CD4-positive, alpha-beta T cell treated with Interleukin-12 subunit alpha and Interleukin-12 subunit beta, for 1 hour (primary cell): ENCODE data around the gene MAPK14.
"Not testable (repeated sequence)": the region's sequence is repeated elsewhere in the genome, so short reads cannot be mapped to it uniquely, and the experiment has no call there.

Experiments used
- DNase-seq: peaks from one replicate; pipeline ENCODE4 v3.0.0-alpha.2; 2020

Gene MAPK14

GRCh38 chr6:36125575-36125974 is 98.0 kb downstream of the MAPK14 start:
- DNase-seq = no peak

- no peak for DNase-seq
Measured at GRCh38 chr6:36126121-36126520, 98.5 kb downstream of the MAPK14 start.

DNA sequence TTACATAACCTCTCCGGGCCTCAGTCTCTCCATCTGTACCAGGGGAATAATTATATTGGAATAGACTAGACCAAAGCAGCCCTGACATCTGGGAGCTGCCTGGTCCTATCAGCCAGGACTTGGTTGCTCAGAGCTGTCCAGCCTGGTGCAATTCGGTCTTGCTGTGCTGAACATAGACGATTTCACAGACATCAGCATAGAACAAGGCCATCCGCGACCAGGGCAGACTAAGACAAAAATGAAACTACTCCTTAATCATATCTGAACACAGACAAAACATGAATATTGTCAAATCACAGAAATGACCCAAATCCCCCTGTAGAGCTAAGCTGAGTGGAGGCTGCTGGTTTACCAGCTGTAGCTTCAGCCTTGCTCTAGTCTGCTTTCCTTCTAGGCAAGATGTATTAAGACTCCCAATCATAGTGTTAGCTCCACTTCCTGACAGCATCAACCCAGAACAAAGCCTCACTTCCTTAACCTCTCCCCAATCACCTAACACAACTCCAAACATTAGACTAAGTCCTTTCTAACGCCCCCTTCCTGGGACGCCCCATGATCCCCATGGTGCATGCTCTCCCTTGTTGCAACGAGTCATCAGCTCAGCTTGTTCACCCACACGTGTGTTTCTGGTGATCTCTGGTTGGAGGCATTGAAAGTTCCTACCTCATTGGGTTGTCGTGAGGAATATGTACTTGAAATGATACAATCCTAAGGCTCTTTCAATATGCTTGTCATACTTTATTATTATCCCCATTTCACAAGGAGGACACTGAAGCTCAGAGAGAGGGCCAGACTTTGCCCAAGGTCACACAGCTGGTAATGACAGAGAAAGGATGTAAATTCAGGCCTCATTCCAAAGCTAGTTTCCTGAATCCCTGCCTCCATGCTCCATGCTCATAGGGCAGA is 99.2 kb downstream of the MAPK14 start:
- DNase-seq = no peak

- no peak for DNase-seq
Measured at GRCh38 chr6:36127462-36128016, 99.9 kb downstream of the MAPK14 start.

GRCh38 chr6:36128073-36128472 is 100.5 kb downstream of the MAPK14 start:
- DNase-seq = no peak

DNA sequence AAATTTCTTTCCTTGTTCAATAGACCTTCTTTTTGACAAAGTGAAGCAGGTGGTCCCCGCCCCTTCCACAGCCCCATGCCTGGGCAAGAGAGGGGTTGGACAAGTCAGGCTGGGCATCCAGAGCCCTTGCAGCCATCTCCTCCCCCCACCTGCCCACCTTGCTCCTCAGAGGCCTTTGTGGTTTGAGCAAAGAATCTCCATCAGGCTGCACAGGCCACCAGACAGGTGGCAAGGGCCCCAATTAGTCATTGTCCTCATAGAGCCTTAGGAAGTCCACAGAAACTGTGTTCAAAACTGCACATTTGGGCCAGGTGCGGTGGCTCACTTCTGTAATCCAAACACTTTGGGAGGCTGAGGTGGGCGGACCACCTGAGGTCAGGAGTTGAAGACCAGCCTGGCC is 101.2 kb downstream of the MAPK14 start:
- DNase-seq = no peak

DNA sequence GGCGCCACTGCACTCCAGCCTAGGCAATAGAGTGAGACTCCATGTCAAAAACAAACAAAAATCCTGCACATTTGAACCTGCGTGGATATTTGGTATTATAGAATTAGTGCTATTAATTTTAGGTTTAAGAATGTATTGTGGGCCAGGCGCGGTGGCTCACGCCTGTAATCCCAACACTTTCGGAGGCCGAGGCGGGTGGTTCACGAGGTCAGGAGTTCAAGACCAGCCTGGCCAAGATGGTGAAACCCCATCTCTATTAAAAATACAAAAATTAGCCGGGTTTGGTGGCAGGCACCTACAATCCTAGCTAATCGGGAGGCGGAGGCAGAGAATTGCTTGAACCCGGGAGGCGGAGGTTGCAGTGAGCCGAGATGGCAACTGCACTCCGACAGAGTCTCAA is 101.7 kb downstream of the MAPK14 start:
- not testable (repeated sequence) for DNase-seq

DNA sequence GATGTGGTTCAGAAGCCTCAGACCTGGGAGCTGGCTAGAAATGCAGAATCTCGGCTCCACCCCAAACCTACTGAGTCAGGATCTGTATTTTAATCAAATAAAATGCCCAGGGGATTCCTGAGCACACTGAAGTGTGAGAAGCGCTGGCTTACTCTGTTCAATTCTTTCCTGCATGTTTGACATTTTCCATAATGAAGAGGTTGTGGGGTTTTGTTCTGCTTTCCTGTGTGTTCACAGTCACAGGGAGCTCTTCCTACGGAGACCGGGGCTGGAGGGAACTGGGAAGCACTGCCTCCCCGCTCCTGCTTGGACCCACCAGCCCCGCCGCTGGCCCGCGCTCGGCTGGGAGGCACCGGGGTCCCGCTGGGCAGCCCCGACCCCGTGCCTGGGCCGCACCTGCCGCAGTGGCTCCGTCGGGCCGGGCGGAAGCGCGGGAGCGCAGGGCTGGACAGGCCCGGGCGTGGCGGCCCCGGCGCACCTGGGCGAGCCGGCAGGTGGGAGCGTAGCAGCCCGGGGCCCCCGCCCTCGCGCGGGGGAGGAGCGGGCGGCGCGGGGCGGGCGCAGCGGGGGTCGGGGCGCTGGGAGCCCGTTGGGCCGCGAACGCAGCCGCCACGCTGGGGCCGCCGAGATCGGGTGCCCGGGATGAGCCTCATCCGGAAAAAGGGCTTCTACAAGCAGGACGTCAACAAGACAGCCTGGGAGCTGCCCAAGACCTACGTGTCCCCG is 102.5 kb downstream of the MAPK14 start, which contains the start of gene MAPK13:
TSS of gene MAPK13 (plus strand) at position 573 of the 726 bp plus-strand sequence. CDS start at position 643, 70 bp downstream.
- no peak for DNase-seq

DNA sequence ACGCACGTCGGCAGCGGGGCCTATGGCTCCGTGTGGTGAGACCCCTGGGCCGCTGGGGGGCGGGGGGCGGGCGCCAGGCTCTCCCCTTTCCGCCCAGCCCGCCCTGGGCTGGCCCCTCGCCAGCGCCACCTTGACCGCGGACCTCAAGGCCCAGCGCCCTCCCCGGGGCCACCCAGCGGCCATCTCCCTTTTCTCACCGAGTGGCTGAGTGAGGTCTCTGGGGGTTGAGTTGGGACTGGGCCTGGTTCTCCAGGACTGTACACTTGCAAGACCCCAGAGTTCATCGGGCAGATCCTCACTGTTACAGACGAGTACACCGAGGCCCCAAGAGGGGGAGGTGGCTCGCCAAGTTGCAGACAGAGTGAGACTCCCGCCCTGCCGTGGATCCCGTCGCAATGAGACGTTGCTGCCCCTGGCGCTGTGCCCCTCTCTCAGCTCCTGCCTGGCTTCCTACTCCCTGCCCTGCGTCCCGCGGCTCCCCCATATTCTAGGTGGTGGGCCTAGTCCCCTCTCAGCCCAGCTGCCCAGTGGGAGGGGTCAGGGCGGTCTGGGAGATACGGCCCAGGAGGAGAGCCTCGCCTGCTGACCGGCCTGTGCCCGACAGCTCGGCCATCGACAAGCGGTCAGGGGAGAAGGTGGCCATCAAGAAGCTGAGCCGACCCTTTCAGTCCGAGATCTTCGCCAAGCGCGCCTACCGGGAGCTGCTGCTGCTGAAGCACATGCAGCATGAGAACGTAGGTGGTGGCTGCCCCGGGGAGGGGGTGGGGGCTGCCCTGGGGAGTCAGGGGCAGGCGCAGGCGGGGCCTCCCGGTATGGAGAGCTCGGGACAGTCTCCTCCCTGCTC is 103.3 kb downstream of the MAPK14 start:
- peak; percentile 62 for DNase-seq

- peak; percentile 61 for DNase-seq
Measured at GRCh38 chr6:36131511-36132245, 104.1 kb downstream of the MAPK14 start.

DNA sequence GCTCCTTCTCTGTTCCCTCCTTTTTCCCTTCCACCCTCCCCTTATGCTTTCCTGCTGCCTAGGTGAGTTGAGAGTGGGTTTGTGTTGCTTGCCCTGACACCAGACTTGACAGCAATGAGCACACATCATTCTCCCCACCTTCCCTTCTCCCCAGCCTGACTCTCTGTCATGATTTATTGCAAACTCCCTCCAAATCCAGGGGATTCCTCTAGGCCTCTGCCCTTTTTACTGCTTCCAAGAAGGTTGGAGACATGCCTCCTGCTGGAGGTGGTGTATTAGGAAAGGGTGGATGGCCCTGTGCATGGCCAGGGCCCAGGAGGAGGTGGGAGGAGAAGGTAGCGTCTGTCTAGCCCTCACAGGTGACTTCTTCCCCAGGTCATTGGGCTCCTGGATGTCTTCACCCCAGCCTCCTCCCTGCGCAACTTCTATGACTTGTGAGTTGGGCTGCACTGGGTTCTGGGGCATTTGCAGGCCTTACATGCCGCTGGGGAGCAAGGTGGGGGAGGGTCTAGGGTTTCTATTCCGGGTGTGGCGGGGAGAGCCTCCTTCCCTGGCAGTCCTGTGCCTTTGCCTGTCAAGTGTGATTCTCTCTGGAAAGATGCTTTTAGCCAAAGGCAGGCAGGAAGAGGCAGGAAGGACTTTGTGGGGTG is 104.8 kb downstream of the MAPK14 start:
- DNase-seq = no peak

DNA sequence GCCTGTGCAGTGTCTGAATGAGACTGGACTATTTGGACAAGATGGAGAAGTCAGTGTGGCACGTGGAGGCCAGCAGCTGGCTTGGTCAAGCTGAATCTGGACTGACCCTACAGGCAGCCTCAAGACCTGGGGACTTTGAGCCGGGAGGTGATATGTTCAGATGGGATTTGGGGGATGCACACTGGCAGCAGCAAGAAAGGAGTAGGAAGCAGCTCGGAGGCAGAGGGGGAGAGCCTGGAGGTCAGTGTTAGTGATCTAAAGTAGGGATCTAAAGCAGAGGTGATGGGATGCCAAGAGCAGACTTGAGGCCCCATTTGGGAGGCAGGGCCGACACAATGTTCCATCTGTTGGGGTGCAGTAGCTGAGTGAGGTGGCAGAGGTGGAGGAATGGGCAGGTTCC is 105.5 kb downstream of the MAPK14 start:
- no peak for DNase-seq

GRCh38 chr6:36133912-36134311 is 106.3 kb downstream of the MAPK14 start:
- no peak for DNase-seq

DNA sequence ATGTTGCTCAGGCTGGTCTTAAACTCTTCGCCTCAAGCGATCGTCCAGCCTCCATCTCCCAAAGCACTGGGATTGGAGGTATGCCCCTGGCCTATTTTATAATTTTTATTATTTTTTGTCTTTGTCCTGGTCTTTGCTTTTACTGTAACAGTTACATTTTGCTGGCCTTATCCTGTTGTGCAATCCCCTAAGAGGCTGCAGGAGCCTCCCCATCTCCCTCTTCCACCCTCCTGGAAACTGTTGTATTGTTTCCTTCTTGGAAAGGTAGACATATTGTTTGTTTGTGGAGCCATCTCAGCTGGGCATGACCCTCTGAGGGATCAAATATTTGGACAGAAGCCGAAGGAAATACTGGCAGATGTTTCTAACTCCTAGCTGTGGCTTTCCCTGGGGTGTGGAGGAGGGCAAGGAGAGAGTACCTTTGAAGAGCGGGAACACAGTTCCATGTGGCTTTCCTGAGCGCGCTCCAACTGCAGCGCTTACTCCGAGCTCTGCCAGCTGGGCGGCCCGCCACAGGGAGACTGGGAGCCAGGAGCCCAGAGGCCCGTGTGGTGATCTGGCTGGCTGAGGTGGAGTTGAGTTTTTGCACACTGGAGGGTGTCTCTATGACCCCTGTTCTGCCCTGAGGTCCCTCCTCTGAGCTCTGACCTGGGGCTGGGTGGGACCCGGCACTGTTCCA is 107.6 kb downstream of the MAPK14 start:
- no peak for DNase-seq

- no peak for DNase-seq
Measured at GRCh38 chr6:36136034-36136433, 108.4 kb downstream of the MAPK14 start.

DNA sequence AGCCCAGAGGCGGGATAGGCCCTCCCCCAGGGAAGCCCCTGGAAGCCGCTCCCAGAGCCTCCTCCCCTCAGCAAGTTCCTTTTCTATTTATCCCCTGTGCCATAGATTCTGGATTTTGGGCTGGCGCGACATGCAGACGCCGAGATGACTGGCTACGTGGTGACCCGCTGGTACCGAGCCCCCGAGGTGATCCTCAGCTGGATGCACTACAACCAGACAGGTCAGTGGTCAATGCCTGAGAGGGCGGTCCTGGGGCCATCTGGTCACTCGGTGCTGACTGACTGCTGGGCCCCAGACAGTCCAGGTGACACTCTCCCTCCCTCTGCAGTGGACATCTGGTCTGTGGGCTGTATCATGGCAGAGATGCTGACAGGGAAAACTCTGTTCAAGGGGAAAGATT is 108.9 kb downstream of the MAPK14 start:
- DNase-seq = no peak

DNA sequence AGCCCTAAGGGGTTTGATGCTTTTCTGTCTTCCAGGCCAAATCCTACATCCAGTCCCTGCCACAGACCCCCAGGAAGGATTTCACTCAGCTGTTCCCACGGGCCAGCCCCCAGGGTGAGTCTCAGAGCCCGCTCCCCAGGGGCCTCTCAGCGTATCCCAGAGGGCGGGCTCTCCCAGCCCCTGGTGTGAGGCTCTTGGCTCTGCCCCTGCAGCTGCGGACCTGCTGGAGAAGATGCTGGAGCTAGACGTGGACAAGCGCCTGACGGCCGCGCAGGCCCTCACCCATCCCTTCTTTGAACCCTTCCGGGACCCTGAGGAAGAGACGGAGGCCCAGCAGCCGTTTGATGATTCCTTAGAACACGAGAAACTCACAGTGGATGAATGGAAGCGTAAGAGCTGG is 111.1 kb downstream of the MAPK14 start:
- DNase-seq = no peak

DNA sequence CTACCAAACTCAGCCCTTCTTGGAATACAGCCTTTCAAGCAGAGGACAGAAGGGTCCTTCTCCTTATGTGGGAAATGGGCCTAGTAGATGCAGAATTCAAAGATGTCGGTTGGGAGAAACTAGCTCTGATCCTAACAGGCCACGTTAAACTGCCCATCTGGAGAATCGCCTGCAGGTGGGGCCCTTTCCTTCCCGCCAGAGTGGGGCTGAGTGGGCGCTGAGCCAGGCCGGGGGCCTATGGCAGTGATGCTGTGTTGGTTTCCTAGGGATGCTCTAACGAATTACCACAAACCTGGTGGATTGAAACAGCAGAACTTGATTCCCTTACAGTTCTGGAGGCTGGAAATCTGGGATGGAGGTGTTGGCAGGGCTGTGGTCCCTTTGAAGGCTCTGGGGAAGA is 111.8 kb downstream of the MAPK14 start:
- DNase-seq = no peak

GRCh38 chr6:36139991-36140710 is 112.5 kb downstream of the MAPK14 start:
- DNase-seq = no peak

DNA sequence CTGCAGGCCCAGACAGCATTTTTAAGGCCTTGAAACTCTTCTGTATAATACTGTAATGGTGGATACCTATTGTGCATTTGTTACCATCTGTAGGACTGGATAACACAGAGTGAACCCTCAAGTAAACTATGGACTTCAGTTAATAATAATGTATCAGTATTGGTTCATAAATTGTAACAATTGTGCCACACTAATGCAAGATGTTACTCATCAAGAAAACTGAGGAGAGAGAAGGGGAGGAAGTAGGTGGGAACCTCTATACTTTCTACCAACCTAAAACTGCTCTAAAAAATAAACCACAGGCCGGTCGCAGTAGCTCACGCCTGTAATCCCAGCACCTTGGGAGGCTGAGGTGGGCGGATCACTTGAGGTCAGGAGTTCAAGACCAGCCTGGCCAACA is 113.5 kb downstream of the MAPK14 start:
- no peak for DNase-seq
